CD4-positive, alpha-beta memory T cell (primary cell): ENCODE results near the gene MICAL2. TPM values are rescaled to one million over a fixed set of nuclear protein-coding genes. Genes with fewer than 3 reads are reported as not detected.

ENCODE experiments used
- CTCF ChIA-PET: fragments of 350-600 bp; sonication (Branson Sonifier 250); formaldehyde crosslinking; loops from one replicate; lab custom pipeline; 2021; ENCODE audit warnings: inconsistent platforms; ENCODE audit not compliant: partially characterized antibody; lab: Charles Lee
- POLR2A ChIA-PET: fragments of 350-600 bp; sonication (Branson Sonifier 250); formaldehyde crosslinking; loops from one replicate; lab custom pipeline; 2021; ENCODE audit not compliant: partially characterized antibody; lab: Charles Lee
- DNase-seq, 5 donors: peaks; one replicate each; pipeline versions ENCODE4 v3.0.0 to v3.0.0-alpha.2; 2020 to 2022; ENCODE audit warnings: mixed read lengths in 1 of 5
- H3K27ac ChIP-seq: one replicate; pipeline ENCODE4 v1.7.0; 2013; ENCODE audit warnings: low read depth, low read length
- H3K27me3 ChIP-seq: 2 replicates; pipeline ENCODE4 v1.7.0; 2013; ENCODE audit warnings: mild to moderate bottlenecking, low read length, moderate library complexity; ENCODE audit not compliant: insufficient read depth
- H3K36me3 ChIP-seq: 2 replicates; pipeline ENCODE4 v1.7.0; 2013; ENCODE audit warnings: mild to moderate bottlenecking, low read length, moderate library complexity; ENCODE audit not compliant: insufficient read depth
- H3K4me1 ChIP-seq: 2 replicates; pipeline ENCODE4 v1.7.0; 2013; ENCODE audit warnings: mild to moderate bottlenecking, low read length, moderate library complexity; ENCODE audit not compliant: insufficient read depth
- H3K4me3 ChIP-seq, 2 donors: one replicate each; pipeline ENCODE4 v1.7.0; 2013; ENCODE audit warnings: low read length in 2 of 2, mild to moderate bottlenecking in 1 of 2
- H3K9me3 ChIP-seq, 2 donors: one replicate each; pipeline ENCODE4 v1.7.0; 2013; ENCODE audit warnings: low read length in 2 of 2, control low read depth in 1 of 2; ENCODE audit not compliant: control insufficient read depth in 1 of 2
- H3K27ac Mint-ChIP-seq, 7 donors: one replicate each; pipeline ENCODE4 v1.8.0; 2020 to 2021; ENCODE audit warnings: mixed read lengths in 7 of 7, mild to moderate bottlenecking in 6 of 7, inconsistent platforms in 3 of 7, moderate library complexity in 3 of 7
- H3K27me3 Mint-ChIP-seq, 2 donors: one replicate each; pipeline ENCODE4 v1.8.0; 2020 to 2021; ENCODE audit warnings: mixed read lengths in 2 of 2
- H3K36me3 Mint-ChIP-seq, 2 donors: one replicate each; pipeline ENCODE4 v1.8.0; 2020 to 2021; ENCODE audit warnings: mixed read lengths in 2 of 2, inconsistent platforms in 1 of 2, mild to moderate bottlenecking in 1 of 2
- H3K4me1 Mint-ChIP-seq, 4 donors: one replicate each; pipeline ENCODE4 v1.8.0; 2020 to 2021; ENCODE audit warnings: mixed read lengths in 4 of 4, mild to moderate bottlenecking in 1 of 4
- H3K4me3 Mint-ChIP-seq, 8 donors: one replicate each; pipeline ENCODE4 v1.8.0; 2020 to 2021; ENCODE audit warnings: mixed read lengths in 8 of 8, mild to moderate bottlenecking in 7 of 8, moderate library complexity in 6 of 8, inconsistent platforms in 3 of 8
- H3K9me3 Mint-ChIP-seq, 8 donors: one replicate each; pipeline ENCODE4 v1.8.0; 2020 to 2021; ENCODE audit warnings: mixed read lengths in 8 of 8, mild to moderate bottlenecking in 5 of 8, inconsistent platforms in 3 of 8, moderate library complexity in 1 of 8
- intact Hi-C: fragments of 100-400 bp; cut with micrococcal nuclease; formaldehyde crosslinking; loops from one replicate; pipeline ENCODE4 v1.15.1; 2023
- polyA plus RNA-seq, 2 donors: library from polyadenylated mRNA; unstranded; fragments of 300-500 nt; fragmentation: Illumina TruSeq; gene quantifications; one replicate each; pipeline ENCODE4 v1.2.3, GENCODE V29; 2021
- total RNA-seq, 2 experiments: library from RNA; stranded (reverse); gene quantifications; one replicate each; pipeline ENCODE4 v1.2.3, GENCODE V29; 2021

Gene MICAL2
- total and polyA plus RNA-seq, 4 experiments from 2014 or later: 10.9 to 38.8 (median 28.2) TPM

DNA sequence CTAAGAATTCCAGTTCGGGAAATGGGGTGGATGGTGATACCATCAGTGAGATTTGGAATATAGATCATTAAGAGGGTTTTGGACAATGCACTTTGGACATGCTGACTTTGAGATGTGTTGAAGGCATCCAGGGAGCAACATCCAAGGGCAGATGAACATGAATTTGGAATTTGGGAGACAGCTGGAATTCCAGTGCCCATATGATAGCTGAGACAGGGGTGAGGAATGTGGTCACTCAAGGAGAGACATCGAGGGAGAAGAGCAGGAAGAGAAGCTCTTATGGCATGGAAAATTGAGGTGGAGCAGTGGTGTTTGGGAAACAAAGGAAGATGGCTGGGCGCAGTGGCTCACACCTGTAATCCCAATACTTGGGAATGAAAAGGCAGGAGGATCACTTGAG, 11.8 kb upstream of the MICAL2 start:
- DNase-seq: no peak
- Mint-ChIP-seq H3K36me3 (no peaks in the 10 kb centered on the region), H3K27ac (peak overlapping the region in 2 of 7 donors; percentile 58 to 79), H3K4me3 (no peak overlapping the region), H3K4me1 (peaks cover 4 to 11% (median 4%) of the 10 kb centered on the region in 4 donors), H3K9me3 (no peaks in the 10 kb centered on the region), H3K27me3 (peaks cover 0 to 2% of the 10 kb centered on the region in 2 donors)
- no peaks in the 10 kb centered on the region for H3K9me3 ChIP-seq
- H3K4me3 ChIP-seq: no peak overlapping the region
- POLR2A ChIA-PET: interaction anchor here (1.1 to 1.4 kb wide), 2 partner anchors 10 to 12 kb away, joined by 3 read pairs; no protein-coding TSS in a partner anchor
- intact Hi-C loops: no loop called here
- H3K4me1 ChIP-seq: no peaks in the 10 kb centered on the region
- no peak overlapping the region for H3K27ac ChIP-seq
- H3K27me3 ChIP-seq: no peaks in the 10 kb centered on the region
- CTCF ChIA-PET: interaction anchor here (0.8 to 2.4 kb wide), 7 partner anchors 11 to 138 kb away, joined by 3 to 21 read pairs (median 3); no protein-coding TSS in a partner anchor
- H3K36me3 ChIP-seq: no peaks in the 10 kb centered on the region

DNA sequence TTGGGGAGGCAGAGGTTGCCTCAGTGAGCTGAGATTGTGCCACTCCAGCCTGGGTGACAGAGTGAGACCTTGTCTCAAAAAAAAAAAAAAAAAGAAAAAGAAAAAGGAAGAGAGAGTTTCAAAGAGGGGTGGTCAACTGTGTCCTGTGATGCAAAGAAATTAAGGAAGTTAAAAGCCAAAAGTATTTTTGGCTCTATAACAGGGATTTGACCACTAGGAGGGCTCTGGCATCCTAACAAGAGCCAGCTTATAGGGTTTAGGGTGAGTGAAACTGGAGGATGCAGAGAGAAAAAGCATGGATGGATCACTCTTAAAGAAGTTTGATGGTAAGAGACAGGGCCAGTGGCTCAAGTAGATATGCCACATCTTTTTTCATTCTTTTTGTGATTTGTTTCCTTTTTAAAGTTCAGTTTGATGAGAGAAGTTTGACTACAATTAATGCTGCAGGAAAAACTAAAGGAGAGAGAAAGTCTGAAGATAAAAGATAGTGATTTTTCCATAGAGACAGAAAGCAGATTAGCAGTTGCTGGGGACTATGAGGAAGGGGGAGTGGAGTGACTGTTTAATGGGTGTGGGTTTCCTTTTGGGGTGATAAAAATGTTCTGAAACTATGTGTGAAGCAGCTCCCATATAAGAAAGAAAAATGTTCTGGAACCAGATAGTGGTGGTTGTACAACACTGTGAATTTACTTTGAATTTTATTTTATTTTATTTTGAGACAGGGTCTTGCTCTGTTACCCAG, 11.1 kb upstream of the MICAL2 start:
- ChIA-PET POLR2A (interaction anchor here (1.1 to 1.4 kb wide), 2 partner anchors 11 to 12 kb away, joined by 3 read pairs; no protein-coding TSS in a partner anchor), CTCF (interaction anchor here (0.8 to 2.4 kb wide), 11 partner anchors 9 to 137 kb away, joined by 3 to 21 read pairs (median 3); no protein-coding TSS in a partner anchor)
- H3K27me3 ChIP-seq: no peaks in the 10 kb centered on the region
- H3K4me3 ChIP-seq: no peak overlapping the region
- peaks cover 4 to 11% (median 4%) of the 10 kb centered on the region in 4 donors for H3K4me1 Mint-ChIP-seq
- no peaks in the 10 kb centered on the region for H3K9me3 ChIP-seq
- H3K27me3 Mint-ChIP-seq: peaks cover 0 to 2% of the 10 kb centered on the region in 2 donors
- no peak overlapping the region for H3K4me3 Mint-ChIP-seq
- no peaks in the 10 kb centered on the region for H3K4me1 ChIP-seq
- no peaks in the 10 kb centered on the region for H3K36me3 Mint-ChIP-seq
- H3K36me3 ChIP-seq: no peaks in the 10 kb centered on the region
- peak overlapping the region in 2 of 7 donors; percentile 24 to 54 for H3K27ac Mint-ChIP-seq
- intact Hi-C loops: no loop called here
- H3K27ac ChIP-seq: no peak overlapping the region
- no peaks in the 10 kb centered on the region for H3K9me3 Mint-ChIP-seq
- no peak for DNase-seq

GRCh38 chr11:12100429-12100828, 10.0 kb upstream of the MICAL2 start:
- peak overlapping the region in 1 of 7 donors; percentile 6 for H3K27ac Mint-ChIP-seq
- peaks cover 4 to 8% (median 4%) of the 10 kb centered on the region in 4 donors for H3K4me1 Mint-ChIP-seq
- no peaks in the 10 kb centered on the region for H3K9me3 Mint-ChIP-seq
- H3K36me3 ChIP-seq: no peaks in the 10 kb centered on the region
- H3K4me3 ChIP-seq: no peak overlapping the region
- no peaks in the 10 kb centered on the region for H3K4me1 ChIP-seq
- DNase-seq: no peak
- no peak overlapping the region for H3K4me3 Mint-ChIP-seq
- no peaks in the 10 kb centered on the region for H3K36me3 Mint-ChIP-seq
- POLR2A ChIA-PET: no interaction called here
- CTCF ChIA-PET: interaction anchor here (0.6 to 2.4 kb wide), 6 partner anchors 8 to 136 kb away, joined by 3 to 21 read pairs (median 6); no protein-coding TSS in a partner anchor
- intact Hi-C loops: no loop called here
- H3K27me3 ChIP-seq: no peaks in the 10 kb centered on the region
- no peak overlapping the region for H3K27ac ChIP-seq
- peaks cover 0 to 2% of the 10 kb centered on the region in 2 donors for H3K27me3 Mint-ChIP-seq
- no peaks in the 10 kb centered on the region for H3K9me3 ChIP-seq

GRCh38 chr11:12100841-12101242, 9.5 kb upstream of the MICAL2 start:
- Histone ChIP-seq H3K36me3 (no peaks in the 10 kb centered on the region), H3K27ac (no peak overlapping the region), H3K4me1 (no peaks in the 10 kb centered on the region), H3K27me3 (no peaks in the 10 kb centered on the region), H3K4me3 (no peak overlapping the region), H3K9me3 (no peaks in the 10 kb centered on the region)
- no peaks in the 10 kb centered on the region for H3K9me3 Mint-ChIP-seq
- H3K4me3 Mint-ChIP-seq: no peak overlapping the region
- peaks cover 3 to 5% (median 4%) of the 10 kb centered on the region in 4 donors for H3K4me1 Mint-ChIP-seq
- peak overlapping the region in 1 of 7 donors; percentile 50 for H3K27ac Mint-ChIP-seq
- intact Hi-C loops: no loop called here
- no peaks in the 10 kb centered on the region for H3K36me3 Mint-ChIP-seq
- POLR2A ChIA-PET: no interaction called here
- H3K27me3 Mint-ChIP-seq: peaks cover 0 to 2% of the 10 kb centered on the region in 2 donors
- CTCF ChIA-PET: interaction anchor here (1.8 kb wide), 1 partner anchor 11 kb away, joined by 6 read pairs; no protein-coding TSS in a partner anchor
- no peak for DNase-seq

DNA sequence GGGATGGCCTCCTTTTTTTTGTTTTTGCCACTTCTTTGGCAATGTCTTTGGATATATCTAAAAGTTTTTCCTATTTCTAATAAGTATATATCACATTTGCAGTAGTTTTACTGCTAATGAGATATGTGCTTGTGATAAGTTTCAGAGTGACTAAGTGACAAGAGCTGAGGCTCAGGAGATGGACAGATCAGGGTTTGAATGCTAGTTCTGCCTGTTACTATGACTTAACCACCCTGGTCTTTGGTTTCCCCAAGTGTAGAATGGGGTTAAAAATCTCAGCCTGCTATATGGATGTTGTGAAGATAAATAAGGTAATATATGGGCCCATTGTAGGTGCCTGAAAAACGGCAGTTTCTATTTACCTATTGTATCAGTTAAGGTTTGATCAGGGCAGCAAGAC, 9.1 kb upstream of the MICAL2 start:
- Histone ChIP-seq H3K27me3 (no peaks in the 10 kb centered on the region), H3K4me3 (no peak overlapping the region), H3K27ac (no peak overlapping the region), H3K4me1 (no peaks in the 10 kb centered on the region), H3K9me3 (no peaks in the 10 kb centered on the region), H3K36me3 (no peaks in the 10 kb centered on the region)
- DNase-seq: no peak
- ChIA-PET POLR2A (no interaction called here), CTCF (interaction anchor here (1.8 to 1.9 kb wide), 2 partner anchors 12 to 15 kb away, joined by 5 read pairs; no protein-coding TSS in a partner anchor)
- intact Hi-C loops: no loop called here
- Mint-ChIP-seq H3K9me3 (no peaks in the 10 kb centered on the region), H3K27me3 (peaks cover 0 to 2% of the 10 kb centered on the region in 2 donors), H3K4me3 (no peak overlapping the region), H3K27ac (no peak overlapping the region), H3K36me3 (no peaks in the 10 kb centered on the region), H3K4me1 (peaks cover 3 to 5% (median 4%) of the 10 kb centered on the region in 4 donors)

- Mint-ChIP-seq H3K27ac (no peak overlapping the region), H3K36me3 (no peaks in the 10 kb centered on the region), H3K4me3 (no peak overlapping the region), H3K4me1 (peaks cover 3 to 5% (median 4%) of the 10 kb centered on the region in 4 donors), H3K27me3 (peaks cover 0 to 2% of the 10 kb centered on the region in 2 donors), H3K9me3 (no peaks in the 10 kb centered on the region)
- no peak overlapping the region for H3K4me3 ChIP-seq
- H3K9me3 ChIP-seq: no peaks in the 10 kb centered on the region
- H3K4me1 ChIP-seq: no peaks in the 10 kb centered on the region
- DNase-seq: no peak
- POLR2A ChIA-PET: interaction anchor here (0.9 kb wide), 1 partner anchor 8 kb away, joined by 3 read pairs; the partner anchor contains the start of gene MICAL2
- intact Hi-C loops: no loop called here
- H3K27me3 ChIP-seq: no peaks in the 10 kb centered on the region
- CTCF ChIA-PET: interaction anchor here (1.2 to 2.7 kb wide), 5 partner anchors 13 to 134 kb away, joined by 4 to 12 read pairs (median 5); no protein-coding TSS in a partner anchor
- no peaks in the 10 kb centered on the region for H3K36me3 ChIP-seq
- H3K27ac ChIP-seq: no peak overlapping the region
These were observed 7.6 kb upstream of the MICAL2 start for GRCh38 chr11:12102588-12103410.
